ENCODE data around the gene GAB1.

- TF ChIP-seq CTCF (IDR thresholded peaks at IDR 0.05) = no peak
- TF ChIP-seq POLR2A (IDR thresholded peaks at IDR 0.05) = no peak
These were observed 41.9 kb upstream of the GAB1 start for GRCh38 chr4:143294710-143295275.
